Fibroblast of skin of scalp (primary cell): ENCODE measurements around the gene DNM3.

ENCODE experiments used
- DNase-seq: peaks from one replicate; pipeline ENCODE4 v3.0.0-alpha.2; 2013

The DNM3 gene

GRCh38 chr1:172442404-172442803 lies 601.1 kb downstream of the DNM3 start:
- no peak for DNase-seq

GRCh38 chr1:172442843-172443565 lies 601.7 kb downstream of the DNM3 start:
- DNase-seq = no peak

GRCh38 chr1:172443666-172444453 lies 602.6 kb downstream of the DNM3 start, which contains the start of gene PIGC:
TSS of gene PIGC (minus strand) at chr1:172444069. CDS start at chr1:172442622, 1,447 bp downstream.
- DNase-seq = peak; percentile 87

- no peak for DNase-seq
These were observed 605.2 kb downstream of the DNM3 start for GRCh38 chr1:172446547-172446946.

GRCh38 chr1:172447641-172448040 lies 606.3 kb downstream of the DNM3 start:
- no peak for DNase-seq

- DNase-seq = no peak
These were observed 607.8 kb downstream of the DNM3 start for GRCh38 chr1:172448995-172449584.

- DNase-seq = peak; percentile 58
These were observed 608.6 kb downstream of the DNM3 start for GRCh38 chr1:172449585-172450523.

- no peak for DNase-seq
These were observed 609.2 kb downstream of the DNM3 start for GRCh38 chr1:172450524-172450885.

GRCh38 chr1:172451002-172451443 lies 609.7 kb downstream of the DNM3 start:
- no peak for DNase-seq

GRCh38 chr1:172452536-172453152 lies 611.3 kb downstream of the DNM3 start:
- DNase-seq = no peak

- no peak for DNase-seq
These were observed 611.9 kb downstream of the DNM3 start for GRCh38 chr1:172453153-172453545.

GRCh38 chr1:172453607-172454006 lies 612.3 kb downstream of the DNM3 start:
- DNase-seq = no peak

GRCh38 chr1:172455451-172455850 lies 614.2 kb downstream of the DNM3 start:
- DNase-seq = no peak

- no peak for DNase-seq
These were observed 615.1 kb downstream of the DNM3 start for GRCh38 chr1:172456344-172456769.

GRCh38 chr1:172457479-172458130 lies 616.3 kb downstream of the DNM3 start:
- no peak for DNase-seq

GRCh38 chr1:172460177-172460576 lies 618.9 kb downstream of the DNM3 start:
- no peak for DNase-seq

- no peak for DNase-seq
These were observed 619.6 kb downstream of the DNM3 start for GRCh38 chr1:172460887-172461315.
